H1 (cell line): ENCODE data around the gene DPH1. TPM values are rescaled to one million over a fixed set of nuclear protein-coding genes. Genes with fewer than 3 reads are reported as not detected.

Experiments used
- E2F6 ChIP-seq: IDR thresholded peaks from 2 replicates; pipeline ENCODE4 v1.6.1; 2012; ENCODE audit warnings: inconsistent platforms
- MAX ChIP-seq: IDR thresholded peaks from 2 replicates; pipeline ENCODE4 v1.6.1; 2012; ENCODE audit warnings: inconsistent platforms
- SP4 ChIP-seq: IDR thresholded peaks from 2 replicates; pipeline ENCODE4 v1.6.1; 2012; ENCODE audit warnings: low read length, inconsistent platforms
- USF2 ChIP-seq: IDR thresholded peaks from 2 replicates; pipeline ENCODE4 v1.6.1; 2011; ENCODE audit warnings: low read length, improper control_type of control experiment
- polyA plus RNA-seq, 7 experiments: library from polyadenylated mRNA; depleted of rRNA in 3 of 7; stranded (reverse) in 5 of 7; unstranded in 2 of 7; fragments of >200 nt in 5 of 7; fragments of 200-250 nt in 2 of 7; gene quantifications; 1 replicate in 5 of 7; 2 replicates in 1 of 7; 4 replicates in 1 of 7; pipeline versions ENCODE4 v1.2.1 to v1.2.3, GENCODE V29; 2011 to 2013; ENCODE audit warnings: missing spikeins in 2 of 7, mixed read lengths in 2 of 7
- total RNA-seq: library from RNA; stranded (reverse); fragmentation: NEBNext Ultra II Directional; extraction: Animal tissue kit (Norgen Biotek cat#: 25700); gene quantifications from 2 replicates; pipeline ENCODE4 v1.2.1, GENCODE V29; 2021
- TF ChIP-seq, protein P1 (sequence below): IDR thresholded peaks from 2 replicates; pipeline ENCODE4 v1.6.1; 2012; ENCODE audit warnings: low read length, inconsistent platforms

DPH1 gene
- total and polyA plus RNA-seq, 2 of the 8 experiments (the other 6 are each of a cell fraction or from before 2014, with no cell fraction given) = 24.9 to 30.0 TPM

- TF ChIP-seq MAX (no peak), USF2 (no peak), E2F6 (no peak), SP4 (no peak)
- TF ChIP-seq, protein P1, sequence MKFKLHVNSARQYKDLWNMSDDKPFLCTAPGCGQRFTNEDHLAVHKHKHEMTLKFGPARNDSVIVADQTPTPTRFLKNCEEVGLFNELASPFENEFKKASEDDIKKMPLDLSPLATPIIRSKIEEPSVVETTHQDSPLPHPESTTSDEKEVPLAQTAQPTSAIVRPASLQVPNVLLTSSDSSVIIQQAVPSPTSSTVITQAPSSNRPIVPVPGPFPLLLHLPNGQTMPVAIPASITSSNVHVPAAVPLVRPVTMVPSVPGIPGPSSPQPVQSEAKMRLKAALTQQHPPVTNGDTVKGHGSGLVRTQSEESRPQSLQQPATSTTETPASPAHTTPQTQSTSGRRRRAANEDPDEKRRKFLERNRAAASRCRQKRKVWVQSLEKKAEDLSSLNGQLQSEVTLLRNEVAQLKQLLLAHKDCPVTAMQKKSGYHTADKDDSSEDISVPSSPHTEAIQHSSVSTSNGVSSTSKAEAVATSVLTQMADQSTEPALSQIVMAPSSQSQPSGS = no peak
- TF ChIP-seq, all 59 proteins: peak for 4
Observed at GRCh38 chr17:2055292-2056205, 25.6 kb downstream of the DPH1 start (continued).
